LNCAP (cell line): Measurements from ENCODE around the gene RPL27.

Experiments
- TF ChIP-seq, protein P1 (sequence below): fragments of 450-650 bp; IDR thresholded peaks from 2 replicates; pipeline ENCODE4 v1.5.1; 2017; ENCODE audit warnings: mild to moderate bottlenecking

The RPL27 gene

DNA sequence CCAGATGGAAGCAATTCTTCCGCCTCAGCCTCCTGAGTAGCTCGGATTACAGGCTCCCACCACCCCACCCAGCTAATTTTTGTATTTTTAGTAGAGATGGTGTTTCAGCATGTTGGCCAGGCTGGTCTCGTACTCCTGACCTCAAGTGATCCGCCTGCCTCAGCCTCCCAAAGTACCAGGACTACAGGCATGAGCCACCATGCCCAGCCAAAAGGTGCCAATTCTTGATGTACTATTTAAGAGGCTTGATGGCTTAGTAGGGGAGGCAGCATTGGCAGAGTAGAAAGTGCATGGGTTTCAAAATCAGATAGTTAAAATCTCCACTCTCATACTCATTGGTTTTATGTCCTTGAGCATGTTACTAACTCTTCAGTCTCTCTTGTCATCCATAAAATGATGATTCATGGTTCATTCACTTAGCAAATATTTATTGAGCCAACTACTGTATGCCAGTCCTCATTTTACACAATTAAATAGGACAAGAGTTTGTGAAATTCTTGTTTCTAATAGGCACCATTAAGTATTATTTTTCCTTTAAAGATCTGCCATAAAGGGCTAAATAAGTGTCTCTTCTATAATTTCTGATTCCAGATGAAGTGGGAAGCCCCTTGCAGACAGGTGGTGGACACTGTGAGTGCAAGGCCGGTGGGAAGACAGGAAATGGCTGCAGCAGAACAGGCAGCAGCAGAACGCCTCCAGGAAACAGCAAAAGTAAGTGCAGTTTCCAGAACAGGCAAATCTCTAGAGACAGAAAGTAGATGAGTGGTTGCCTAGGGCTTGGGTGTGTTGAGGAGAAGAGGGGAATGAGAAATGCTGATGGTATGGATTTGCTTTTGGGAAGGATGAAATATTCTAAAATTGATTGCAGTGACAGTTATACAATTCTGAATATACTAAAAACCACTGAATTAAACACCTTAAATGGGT lies 8.2 kb upstream of the RPL27 start:
- TF ChIP-seq, protein P1, sequence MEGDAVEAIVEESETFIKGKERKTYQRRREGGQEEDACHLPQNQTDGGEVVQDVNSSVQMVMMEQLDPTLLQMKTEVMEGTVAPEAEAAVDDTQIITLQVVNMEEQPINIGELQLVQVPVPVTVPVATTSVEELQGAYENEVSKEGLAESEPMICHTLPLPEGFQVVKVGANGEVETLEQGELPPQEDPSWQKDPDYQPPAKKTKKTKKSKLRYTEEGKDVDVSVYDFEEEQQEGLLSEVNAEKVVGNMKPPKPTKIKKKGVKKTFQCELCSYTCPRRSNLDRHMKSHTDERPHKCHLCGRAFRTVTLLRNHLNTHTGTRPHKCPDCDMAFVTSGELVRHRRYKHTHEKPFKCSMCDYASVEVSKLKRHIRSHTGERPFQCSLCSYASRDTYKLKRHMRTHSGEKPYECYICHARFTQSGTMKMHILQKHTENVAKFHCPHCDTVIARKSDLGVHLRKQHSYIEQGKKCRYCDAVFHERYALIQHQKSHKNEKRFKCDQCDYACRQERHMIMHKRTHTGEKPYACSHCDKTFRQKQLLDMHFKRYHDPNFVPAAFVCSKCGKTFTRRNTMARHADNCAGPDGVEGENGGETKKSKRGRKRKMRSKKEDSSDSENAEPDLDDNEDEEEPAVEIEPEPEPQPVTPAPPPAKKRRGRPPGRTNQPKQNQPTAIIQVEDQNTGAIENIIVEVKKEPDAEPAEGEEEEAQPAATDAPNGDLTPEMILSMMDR, result no peak

- TF ChIP-seq, protein P1, result no peak
These were observed 6.7 kb upstream of the RPL27 start for GRCh38 chr17:42991471-42991870.

DNA sequence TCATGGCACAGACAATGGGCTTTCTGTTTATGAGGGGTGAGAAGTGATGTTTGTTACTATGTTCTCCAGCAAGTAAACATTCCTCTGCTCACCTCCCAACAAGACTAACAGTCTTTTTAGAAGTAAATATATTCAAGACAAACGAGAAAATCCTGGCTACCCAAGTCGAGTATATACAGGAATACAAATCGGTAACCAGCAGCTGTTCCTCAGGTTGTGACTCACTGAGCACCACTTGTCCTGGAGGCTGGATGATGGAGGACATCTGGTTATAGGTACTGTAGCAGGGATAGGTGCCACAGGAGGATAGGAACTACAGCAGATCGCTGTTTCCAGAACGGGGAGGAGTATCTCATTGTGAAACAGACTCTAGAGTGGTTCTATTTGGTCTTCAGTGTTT lies 5.3 kb upstream of the RPL27 start:
- TF ChIP-seq, protein P1, result no peak

DNA sequence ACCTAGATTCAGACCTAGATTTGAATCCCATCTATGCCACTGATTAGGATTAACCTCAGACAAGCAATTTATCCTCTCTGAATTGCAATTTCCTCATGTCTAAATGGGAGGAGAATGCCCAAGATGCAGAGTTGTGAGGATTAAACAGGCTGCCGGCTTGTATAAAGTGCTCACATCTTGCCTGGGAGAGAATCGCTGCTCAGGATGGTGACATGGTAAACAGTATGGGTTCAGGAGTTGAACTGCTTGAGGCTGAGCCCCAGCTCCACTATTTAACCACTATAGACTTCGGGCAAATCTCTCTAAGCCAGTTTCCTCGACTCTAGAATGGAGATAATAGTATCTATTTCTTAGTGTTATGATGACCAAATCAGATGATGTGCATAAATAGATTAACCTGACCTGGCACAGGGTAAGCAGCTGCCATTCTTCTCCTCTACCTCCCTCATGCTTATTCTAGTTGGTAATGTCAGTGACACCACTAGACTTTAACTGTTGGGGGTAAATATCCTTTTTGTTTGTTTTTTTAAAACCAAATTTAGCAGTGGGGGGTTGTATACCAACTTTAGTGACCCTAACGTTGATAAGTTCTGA lies 732 bp upstream of the RPL27 start:
- TF ChIP-seq, protein P1, result no peak

DNA sequence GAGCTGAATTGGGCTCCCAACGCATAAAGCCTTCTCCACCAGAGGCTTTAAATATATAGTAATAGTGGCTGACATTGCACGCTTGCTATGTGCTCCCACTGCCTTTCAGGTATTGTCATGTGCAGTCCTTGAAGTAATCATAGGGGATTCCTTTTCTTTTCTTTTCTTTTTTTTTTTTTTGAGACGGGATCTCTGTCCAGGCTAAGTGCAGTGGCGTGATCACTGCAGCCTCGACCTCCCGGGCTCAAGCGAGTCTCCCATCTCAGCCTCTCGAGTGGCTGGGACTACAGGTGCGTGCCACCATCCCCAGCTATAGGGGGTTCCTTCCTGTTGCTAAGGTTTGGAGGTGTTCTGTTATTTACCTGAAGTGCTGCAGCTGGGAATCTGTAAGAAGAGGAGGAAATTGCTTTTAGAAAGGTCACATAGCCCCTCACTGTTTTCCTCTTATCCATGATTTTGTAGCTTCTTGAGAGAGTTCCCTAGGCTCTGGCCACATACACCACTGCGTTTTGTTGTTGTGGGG lies 845 bp downstream of the RPL27 start:
- TF ChIP-seq, protein P1, result no peak

DNA sequence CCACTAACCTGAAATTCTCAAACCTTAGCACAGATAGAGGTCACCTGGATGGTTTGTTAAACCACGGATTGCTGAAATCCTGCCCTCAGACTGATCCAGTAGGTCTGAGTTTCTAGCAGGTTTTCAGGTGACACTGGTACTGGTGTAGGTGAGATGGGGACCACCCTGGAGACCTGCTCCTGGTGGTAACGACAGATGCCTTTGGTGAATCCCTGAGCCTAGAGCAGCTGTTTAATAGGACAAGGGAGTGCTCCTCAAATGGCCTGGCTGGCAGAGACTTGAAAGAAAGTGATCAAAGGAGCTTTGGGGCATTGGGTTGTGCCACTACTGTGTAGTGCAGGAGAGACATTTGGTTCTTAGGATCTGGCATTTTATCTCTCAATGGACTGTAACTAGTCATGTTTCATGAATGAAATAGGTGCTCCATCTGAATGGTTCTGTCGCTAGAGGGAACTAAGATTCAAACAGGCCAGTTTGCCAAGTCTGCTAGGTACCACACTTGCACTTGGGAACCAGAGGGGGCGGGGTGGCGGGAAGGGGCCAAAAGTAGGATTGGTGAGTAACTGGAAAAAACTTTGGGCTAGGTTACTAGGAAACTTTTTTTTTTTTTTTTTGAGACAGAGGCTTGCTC lies 5.4 kb downstream of the RPL27 start:
- TF ChIP-seq, protein P1, result no peak
